ENCODE results near the gene DPYSL5.

GRCh38 chr2:26861610-26862224 lies 13.8 kb downstream of the DPYSL5 start:
- no peak for TF ChIP-seq CTCF (IDR thresholded peaks at IDR 0.05)
- TF ChIP-seq POLR2A (IDR thresholded peaks at IDR 0.05): no peak
